GM18505 (cell line): Measurements from ENCODE around the gene TMEM163.
"Not testable (repeated sequence)": the region's sequence is repeated elsewhere in the genome, so short reads cannot be mapped to it uniquely, and the experiment has no call there.

Experiments used
- ATAC-seq: cut with Tn5 transposase; IDR thresholded peaks from one replicate; pipeline ENCODE4 v1.9.1; 2021; ENCODE audit not compliant: unreplicated experiment
- POLR2A ChIP-seq: IDR thresholded peaks from 4 replicates; pipeline ENCODE4 v1.6.1; 2011; ENCODE audit warnings: borderline replicate concordance; ENCODE audit not compliant: insufficient read depth, insufficient read length; ENCODE audit errors: extremely low read depth

TMEM163 gene

DNA sequence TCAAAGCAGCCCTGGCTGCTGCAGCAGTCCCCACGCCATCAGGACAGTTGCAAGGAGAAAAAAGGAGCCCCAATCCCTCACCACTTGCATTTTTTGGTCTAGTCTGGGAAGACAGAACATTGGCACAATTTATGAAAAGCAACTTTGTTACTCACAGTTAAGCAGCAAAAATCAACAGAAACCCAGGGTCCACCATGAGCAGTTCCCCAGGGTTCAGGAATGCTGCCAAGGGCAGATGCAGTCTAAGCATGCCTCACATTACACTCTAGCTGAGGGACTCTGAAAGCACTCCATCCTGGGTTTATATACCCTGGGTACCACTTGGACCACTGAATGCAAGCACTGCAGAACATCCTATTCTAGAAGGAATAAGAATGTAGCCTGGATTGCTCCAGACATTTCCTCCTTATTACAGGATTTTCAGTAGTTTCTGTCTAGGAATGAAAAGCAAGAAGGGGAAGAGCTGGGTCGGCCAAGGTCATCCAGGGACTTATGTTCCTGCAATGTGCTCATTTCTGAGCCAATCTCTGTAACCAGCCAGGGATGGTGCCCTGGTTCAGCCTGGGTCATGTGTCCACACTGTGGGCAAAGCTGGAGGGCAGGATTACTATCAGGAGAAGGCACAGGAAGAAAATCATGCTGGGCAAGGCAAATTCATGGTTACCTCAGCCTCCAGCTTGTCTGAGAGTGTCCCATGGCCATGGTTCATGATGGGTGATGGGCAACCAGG is 19.5 kb upstream of the TMEM163 start:
- no peak for ATAC-seq
- no peak for TF ChIP-seq POLR2A

DNA sequence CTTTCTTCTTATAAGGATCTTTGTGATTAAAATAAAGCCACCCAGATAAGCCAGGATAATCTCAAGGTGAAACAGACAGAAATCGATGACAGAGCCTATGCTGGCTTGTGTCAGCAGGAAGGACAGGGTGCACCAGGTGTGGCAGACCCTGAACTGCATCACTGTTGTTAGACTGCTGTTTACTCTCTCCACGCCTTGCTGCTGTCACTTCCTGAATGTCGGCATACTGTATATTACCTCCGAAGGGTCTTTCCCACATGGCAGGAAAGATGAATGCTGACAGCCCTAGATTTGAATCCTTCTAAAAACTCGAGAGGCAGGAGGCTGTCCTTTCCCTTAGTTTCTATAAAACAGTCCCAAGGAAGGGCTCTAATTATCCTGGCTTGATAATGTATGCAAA is 18.9 kb upstream of the TMEM163 start:
- ATAC-seq = no peak
- no peak for TF ChIP-seq POLR2A

DNA sequence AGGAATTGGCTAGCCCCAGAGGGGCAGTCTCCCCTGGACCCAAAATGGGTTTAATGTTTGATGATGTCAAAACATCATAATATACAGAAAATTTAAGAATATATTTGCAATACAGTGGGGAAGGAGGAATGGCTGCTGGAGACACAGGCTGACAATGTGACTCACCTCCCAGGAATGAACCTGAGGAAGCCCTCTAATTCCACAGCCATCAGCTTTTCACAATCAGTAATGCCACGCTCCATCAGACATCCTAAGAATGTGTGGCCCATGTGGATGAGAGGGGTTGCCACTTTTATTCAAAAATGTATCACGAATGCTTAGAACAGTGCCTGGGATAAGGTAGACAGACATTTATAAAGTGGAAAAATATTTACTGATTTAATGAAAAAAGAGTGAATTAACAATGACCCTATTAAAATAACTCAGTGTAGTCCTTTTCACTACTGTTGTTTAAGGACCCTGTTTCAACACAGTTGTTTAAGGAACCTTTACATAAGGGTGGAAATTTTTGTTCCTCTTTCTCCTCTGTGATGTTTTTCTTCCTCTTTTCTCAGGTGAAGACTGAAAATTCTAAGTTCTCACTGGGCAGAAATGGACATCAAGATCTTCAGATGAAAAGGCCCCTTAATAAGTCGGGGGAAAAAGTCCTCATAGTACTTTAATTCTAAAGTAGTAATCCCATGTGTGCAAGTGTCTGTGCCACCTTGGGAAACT is 17.5 kb upstream of the TMEM163 start:
- TF ChIP-seq POLR2A = no peak
- no peak for ATAC-seq

DNA sequence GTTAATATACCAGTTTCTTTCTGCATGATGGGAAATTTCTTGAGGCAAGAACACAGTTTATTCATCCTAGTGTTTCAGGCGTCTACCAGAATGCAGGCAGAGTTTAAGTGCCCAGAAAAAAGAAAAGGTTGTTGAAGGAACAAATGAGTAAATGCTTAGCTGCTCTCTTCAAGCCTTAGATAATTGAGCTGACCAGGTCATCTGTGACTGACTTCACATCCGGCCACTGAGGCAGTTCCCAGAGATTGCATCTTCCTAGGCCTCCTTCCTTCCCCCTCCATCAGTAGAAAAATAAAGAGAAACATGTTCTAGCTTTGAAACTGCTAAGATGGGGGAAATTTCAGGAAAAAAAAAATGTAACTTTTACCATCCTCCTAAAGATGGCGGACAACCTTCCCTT is 9.4 kb upstream of the TMEM163 start:
- no peak for ATAC-seq
- TF ChIP-seq POLR2A = no peak

DNA sequence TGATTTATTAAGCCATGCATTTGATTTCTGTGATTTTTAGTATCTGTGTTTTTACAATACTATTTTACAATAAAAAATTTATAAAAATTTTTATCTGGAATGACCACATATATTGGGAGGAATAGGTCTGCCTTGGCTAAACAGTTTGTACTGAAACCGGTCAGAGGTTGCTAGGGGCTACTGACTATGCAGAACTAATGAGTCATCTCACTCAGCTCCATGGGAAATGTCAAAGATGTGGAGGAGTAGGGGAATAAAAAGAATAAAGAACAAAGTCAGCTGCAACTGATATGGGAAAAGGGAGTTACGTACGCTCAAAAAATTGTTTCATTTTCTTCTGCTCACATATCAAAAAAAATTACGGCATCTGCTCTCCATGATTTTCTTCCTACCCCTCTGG is 8.6 kb upstream of the TMEM163 start:
- no peak for TF ChIP-seq POLR2A

DNA sequence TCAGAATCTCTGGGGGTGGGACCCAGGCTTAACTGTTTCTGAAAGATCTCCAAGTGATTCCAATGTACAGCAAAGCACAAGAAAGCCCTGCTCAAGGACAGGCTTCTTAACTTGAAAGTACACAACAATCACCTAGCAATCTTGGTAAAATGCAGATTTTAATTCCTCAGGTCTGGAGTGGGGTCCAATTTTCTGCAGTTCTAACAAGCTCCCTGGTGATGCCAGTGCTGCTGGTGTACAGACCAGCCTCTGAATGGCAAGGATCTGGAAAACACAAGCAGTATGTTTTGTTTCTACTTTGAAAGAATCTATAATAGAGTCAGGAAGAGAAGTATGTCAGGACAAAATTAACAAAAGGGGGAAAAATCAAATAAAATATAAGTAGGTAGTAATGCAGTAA is 7.8 kb upstream of the TMEM163 start:
- ATAC-seq = no peak
- TF ChIP-seq POLR2A = no peak

More for the DNA sequence above, 8.6 kb upstream of the TMEM163 start:
- no peak for ATAC-seq

DNA sequence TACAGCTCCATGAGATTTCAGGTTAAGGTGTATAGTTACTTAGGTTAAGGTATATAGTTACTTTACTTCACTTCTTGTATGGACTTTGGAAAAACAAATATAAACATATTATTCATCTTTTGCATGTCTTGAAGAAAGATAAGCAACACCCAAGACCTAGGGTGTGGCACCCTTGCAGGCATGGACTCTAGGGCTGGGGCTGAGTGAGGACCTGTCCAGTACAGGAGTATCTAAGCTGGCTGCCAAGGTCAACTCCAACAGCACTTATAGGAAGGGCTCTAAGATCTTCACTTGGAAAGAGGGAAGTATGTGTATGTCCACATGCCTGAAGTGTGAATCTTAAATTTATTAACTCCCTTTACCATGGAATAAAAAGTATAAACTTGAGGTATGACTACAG is 7.1 kb upstream of the TMEM163 start:
- no peak for ATAC-seq
- no peak for TF ChIP-seq POLR2A

DNA sequence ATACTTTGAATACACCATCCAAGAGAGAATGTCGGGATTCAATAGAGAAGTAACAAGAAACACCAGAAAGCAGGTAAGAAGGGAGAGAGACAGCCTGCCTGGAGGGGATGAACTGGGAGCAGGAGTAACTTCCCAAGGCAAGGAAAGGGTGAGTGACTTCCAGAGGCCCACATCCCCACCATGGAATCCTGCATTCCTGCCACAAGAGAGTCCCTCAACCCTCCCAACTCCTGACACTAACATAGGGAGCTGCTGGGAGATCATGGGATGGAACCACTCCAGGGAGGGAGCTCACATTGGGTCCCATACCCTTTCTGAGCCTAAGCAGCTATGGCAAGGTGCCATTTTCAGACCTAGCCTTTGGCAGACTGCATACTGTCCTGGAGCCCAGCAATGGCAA is 5.5 kb upstream of the TMEM163 start:
- ATAC-seq = no peak
- no peak for TF ChIP-seq POLR2A

DNA sequence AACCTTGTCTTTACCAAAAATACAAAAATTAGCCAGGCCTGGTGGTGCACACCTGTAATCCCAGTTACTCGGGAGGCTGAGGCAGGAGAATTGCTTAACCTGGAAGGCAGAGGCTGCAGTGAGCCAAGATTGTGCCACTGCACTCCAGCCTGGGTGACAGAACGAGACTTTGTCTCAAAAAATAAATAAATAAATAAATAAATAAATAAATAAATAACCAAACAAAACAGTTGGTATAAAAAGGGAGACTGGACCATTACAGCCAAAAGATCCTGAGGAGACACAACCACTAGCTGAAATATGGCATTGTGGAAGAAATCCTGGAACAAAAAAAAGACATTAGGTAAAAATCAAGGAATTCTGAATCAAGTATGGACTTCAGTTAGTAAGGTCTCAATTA is 4.9 kb upstream of the TMEM163 start:
- ATAC-seq = not testable (repeated sequence)

DNA sequence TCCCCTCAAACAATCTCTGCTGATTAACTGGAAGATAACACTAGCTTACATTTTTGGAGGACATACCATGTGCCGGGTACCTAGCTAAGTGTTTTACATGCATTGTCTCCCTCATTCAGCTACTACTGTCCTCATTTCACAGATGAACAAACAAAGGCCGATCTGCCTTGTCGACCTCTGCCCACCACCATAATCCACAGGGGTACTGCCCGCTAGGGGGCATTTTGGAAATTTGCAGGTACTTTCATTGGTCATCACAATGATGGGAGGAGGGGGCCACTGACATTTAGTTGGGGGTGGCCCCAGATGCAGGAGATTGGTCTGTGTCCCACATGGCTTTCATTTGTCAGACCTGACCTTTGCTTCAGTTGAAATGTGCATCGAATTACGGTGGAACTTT is 3.9 kb upstream of the TMEM163 start:
- no peak for ATAC-seq

DNA sequence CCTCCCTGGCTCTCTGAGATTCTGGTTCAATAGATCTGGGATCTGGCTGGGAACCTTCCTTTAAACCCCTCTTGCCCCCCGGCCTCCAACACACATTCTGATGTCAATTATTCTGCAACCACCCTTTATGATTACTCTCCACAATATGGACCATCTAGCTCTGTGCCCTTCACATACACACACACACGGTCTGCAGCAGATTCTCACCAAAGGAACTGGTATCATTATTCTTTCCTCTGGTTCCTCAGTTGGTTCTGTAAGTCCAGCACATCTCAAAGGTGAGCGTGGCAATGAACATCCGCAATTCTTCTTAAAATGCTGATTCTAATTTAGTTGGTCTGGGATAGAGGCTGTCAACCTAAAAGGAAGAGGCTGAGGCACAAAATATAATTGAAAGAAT is 2.8 kb upstream of the TMEM163 start:
- ATAC-seq = no peak
- TF ChIP-seq POLR2A = no peak

More for the DNA sequence above, 3.9 kb upstream of the TMEM163 start:
- TF ChIP-seq POLR2A = no peak

DNA sequence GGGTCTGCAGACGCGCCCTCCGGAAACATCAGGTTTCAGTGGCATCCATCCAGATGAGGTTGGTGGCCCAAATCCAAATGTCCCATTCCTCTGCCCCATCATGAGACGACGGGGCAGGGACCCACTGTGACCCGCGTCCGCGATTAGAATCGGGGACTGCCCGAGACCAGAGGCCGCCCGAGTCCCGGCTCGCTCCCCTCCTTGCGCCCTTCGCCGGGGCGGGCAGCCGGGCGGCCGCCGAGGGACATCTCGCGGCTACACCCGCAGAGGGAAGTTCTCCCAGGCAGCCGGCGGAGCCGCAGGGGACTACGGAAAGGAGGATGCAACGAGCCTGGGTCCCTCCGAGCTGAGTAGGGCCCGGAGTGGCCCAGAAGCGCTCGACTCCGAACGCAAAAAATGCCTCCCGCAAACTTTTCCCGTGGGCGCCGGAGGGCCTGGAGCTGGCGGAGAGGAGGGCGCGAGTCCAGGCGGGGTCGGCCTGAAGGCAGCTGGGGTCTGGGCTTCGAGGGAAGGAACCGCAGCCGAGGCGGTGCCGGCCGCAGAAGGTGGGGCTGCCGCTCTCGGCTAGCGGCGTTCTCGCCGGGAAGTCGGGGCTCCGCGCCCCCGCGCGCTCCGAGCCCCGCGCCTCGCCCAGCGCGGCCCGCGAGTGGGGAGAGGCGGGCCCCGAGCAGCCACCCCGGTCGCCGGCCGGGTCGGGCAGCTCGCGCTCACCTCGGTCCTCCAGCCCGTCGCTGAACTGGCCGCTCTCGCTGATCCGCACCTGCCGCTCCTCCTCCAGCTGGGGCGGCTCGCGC is 580 bp downstream of the TMEM163 start:
- ATAC-seq = peak; percentile 40
- TF ChIP-seq POLR2A = no peak

DNA sequence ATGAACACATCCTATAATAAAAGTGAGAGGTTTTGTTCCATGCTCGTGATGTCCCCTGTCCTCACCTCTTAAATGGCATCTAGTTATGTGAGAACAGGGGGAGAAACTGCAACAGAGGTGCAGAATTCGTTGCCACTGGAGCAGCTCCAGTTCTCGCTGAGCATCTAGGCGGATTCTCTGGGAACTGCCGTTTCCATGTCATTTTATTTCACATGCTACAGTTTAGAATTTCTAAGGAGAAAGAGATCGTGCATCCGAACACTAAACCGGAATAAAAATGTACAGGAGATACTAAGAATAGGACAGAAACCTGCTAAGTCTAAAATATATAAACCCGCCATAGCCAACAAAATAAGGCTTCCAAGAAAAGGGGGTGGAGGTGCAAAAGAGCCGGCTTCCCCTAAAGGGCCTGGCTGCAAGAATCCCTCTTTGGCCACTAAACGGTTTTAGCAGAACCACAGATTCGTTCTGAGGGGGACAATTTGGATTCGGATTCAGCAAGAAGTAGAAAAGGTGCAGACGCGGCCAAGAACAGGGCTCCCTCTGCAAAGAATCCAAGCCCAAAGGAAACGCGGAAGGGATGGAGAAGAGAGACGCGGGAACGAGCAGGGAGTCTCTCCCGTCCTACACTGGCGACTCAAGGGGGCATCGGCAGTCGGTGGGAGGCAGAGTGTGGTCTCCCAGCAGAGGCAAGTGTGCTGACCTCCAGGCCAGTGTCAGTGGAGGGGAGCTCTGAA is 1.3 kb downstream of the TMEM163 start:
- no peak for ATAC-seq
- no peak for TF ChIP-seq POLR2A
